ENCODE results near the gene TRPM8. TPM values are rescaled to one million over a fixed set of nuclear protein-coding genes. Genes with fewer than 3 reads are reported as not detected.

TRPM8 gene
- total RNA-seq, 2 donors from 2014 or later: 0.78 TPM; not detected in 1

DNA sequence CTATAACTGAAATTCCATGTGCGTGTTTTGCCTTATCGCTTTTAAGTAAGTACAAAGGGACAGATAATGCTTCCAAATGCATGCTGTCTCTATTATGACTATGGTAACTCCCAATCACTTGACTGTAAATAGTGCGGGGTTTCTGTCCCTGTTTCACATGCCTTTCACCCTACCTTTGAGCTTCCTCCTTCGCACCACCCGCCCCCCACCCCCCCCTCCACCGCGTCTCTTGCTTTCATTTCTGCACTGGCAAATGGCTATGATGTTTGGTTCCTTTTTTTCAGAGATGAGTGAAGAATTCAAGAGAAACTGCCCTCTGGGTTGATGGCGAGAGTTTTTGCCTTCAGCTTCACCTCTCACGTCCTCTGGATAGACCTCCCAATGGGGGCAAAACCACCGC is 108.3 kb downstream of the TRPM8 start:
- intact Hi-C loops (cut with DNase I): no loop called here
- H3K4me3 ChIP-seq: no peak overlapping the region
- ATAC-seq (no peak), DNase-seq (no peak)
- no peaks in the 10 kb centered on the region for H3K27me3 ChIP-seq
- 45 to 46% methylated on average over 10 of the region's 10 CpGs for whole genome bisulfite sequencing, 2 donors
- no peaks in the 10 kb centered on the region for H3K36me3 ChIP-seq (replicated peaks in 1 of 2; ENCODE audit: insufficient read depth in 1 of 2, low read depth in 2 of 2)
- H3K9me3 ChIP-seq: no peaks in the 10 kb centered on the region
- no peaks in the 10 kb centered on the region for H3K4me1 ChIP-seq
- H3K27ac ChIP-seq: no peak overlapping the region
- no peak for TF ChIP-seq POLR2A (IDR thresholded peaks at IDR 0.05)
- TF ChIP-seq, protein P1, sequence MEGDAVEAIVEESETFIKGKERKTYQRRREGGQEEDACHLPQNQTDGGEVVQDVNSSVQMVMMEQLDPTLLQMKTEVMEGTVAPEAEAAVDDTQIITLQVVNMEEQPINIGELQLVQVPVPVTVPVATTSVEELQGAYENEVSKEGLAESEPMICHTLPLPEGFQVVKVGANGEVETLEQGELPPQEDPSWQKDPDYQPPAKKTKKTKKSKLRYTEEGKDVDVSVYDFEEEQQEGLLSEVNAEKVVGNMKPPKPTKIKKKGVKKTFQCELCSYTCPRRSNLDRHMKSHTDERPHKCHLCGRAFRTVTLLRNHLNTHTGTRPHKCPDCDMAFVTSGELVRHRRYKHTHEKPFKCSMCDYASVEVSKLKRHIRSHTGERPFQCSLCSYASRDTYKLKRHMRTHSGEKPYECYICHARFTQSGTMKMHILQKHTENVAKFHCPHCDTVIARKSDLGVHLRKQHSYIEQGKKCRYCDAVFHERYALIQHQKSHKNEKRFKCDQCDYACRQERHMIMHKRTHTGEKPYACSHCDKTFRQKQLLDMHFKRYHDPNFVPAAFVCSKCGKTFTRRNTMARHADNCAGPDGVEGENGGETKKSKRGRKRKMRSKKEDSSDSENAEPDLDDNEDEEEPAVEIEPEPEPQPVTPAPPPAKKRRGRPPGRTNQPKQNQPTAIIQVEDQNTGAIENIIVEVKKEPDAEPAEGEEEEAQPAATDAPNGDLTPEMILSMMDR (IDR thresholded peaks at IDR 0.05): no peak

DNA sequence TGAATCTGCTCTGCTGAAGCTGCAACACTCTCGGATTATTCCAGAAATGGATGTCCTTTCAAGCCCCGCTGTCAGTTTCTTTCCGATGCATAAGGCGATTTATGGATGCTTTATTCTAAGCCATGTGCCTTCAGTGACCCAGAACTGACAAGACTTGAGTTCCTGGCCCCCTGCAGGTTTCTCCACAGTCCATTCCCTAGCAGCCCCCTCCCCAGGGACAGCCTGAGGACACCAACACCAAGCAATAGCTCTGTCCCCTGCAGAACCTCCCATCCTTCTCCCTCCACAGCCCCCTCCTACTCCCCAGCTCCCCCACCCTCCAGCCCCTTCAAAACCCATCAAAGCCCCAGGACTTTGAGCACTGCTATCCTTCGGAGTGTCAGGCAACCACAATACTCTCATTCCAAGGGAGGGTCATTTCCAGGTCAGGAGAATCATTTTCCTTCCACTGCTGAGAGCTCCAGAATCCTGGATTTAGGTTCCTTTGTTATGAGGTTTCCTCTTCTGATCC is 108.8 kb downstream of the TRPM8 start:
- intact Hi-C loops (cut with DNase I): no loop called here
- Histone ChIP-seq H3K27me3 (no peaks in the 10 kb centered on the region), H3K9me3 (no peaks in the 10 kb centered on the region), H3K4me1 (no peaks in the 10 kb centered on the region), H3K27ac (no peak overlapping the region), H3K36me3 (replicated peaks in 1 of 2; ENCODE audit: insufficient read depth in 1 of 2, low read depth in 2 of 2) (no peaks in the 10 kb centered on the region), H3K4me3 (no peak overlapping the region)
- ATAC-seq (no peak), DNase-seq (no peak)
- 55 to 60% methylated on average over 5 of the region's 5 CpGs for WGBS, 2 donors
- no peak for TF ChIP-seq POLR2A (IDR thresholded peaks at IDR 0.05)
- TF ChIP-seq, protein P1 (IDR thresholded peaks at IDR 0.05): no peak

DNA sequence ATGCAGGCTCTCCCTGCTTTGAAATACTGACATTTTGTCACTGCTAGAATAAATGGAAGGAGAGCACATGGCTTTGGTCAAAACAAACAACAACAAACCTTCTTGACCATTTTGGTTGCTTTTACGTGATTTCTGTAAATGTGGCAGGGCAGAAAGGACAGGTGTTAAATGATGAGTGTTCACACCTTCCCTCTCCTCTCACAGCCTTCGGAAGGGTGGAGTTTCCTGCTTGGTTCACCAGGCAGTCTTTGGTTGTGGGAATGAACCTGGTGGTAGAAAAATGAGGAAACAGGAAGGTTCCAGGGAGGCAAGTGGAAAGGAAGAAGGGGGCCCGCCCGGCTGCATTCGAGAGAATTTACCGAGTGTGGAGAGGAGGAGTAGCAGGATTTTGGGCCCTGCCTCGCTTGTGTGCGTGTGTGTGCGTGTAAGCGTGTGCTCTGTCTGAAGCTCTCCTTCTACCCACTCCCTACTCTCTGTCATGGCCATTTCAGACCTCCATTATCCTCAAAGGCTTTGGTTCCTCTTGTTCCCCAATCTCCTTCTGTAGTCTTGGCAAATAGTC is 109.6 kb downstream of the TRPM8 start:
- H3K4me3 ChIP-seq: no peak overlapping the region
- no peak for DNase-seq
- intact Hi-C loops (cut with DNase I): no loop called here
- WGBS, 2 donors: 69 to 79% methylated on average over 10 of the region's 10 CpGs
- TF ChIP-seq, protein P1 (IDR thresholded peaks at IDR 0.05): no peak
- no peak overlapping the region for H3K27ac ChIP-seq
- H3K9me3 ChIP-seq: no peaks in the 10 kb centered on the region
- ATAC-seq: no peak
- no peaks in the 10 kb centered on the region for H3K4me1 ChIP-seq
- no peaks in the 10 kb centered on the region for H3K27me3 ChIP-seq
- no peaks in the 10 kb centered on the region for H3K36me3 ChIP-seq (replicated peaks in 1 of 2; ENCODE audit: insufficient read depth in 1 of 2, low read depth in 2 of 2)

DNA sequence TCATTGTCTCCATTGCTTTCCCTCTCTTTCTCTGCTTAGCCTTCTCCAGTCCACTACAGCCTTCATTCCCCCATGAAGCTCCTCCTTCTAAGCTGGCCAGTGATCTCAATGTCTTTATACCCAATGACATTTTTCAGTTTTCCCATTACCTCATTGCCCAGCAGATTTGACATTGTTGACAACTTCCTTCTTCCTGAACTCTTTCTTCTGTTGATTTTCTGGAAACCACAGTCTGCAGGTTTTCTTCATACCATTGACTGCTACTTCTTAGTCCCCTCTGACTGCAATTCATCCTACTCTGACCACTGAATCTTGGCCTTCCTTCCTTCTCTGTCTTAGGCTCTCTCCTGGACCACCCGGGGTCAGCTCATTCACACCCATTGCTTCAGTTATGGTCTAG is 110.5 kb downstream of the TRPM8 start:
- Histone ChIP-seq H3K27ac (no peak overlapping the region), H3K27me3 (no peaks in the 10 kb centered on the region), H3K36me3 (replicated peaks in 1 of 2; ENCODE audit: insufficient read depth in 1 of 2, low read depth in 2 of 2) (no peaks in the 10 kb centered on the region), H3K9me3 (no peaks in the 10 kb centered on the region), H3K4me1 (no peaks in the 10 kb centered on the region), H3K4me3 (no peak overlapping the region)
- DNase-seq (no peak), ATAC-seq (no peak)
- intact Hi-C loops (cut with DNase I): no loop called here
- TF ChIP-seq, protein P1 (IDR thresholded peaks at IDR 0.05): no peak
- TF ChIP-seq POLR2A (IDR thresholded peaks at IDR 0.05): no peak
- WGBS, 2 donors: 71 to 72% methylated on average over 1 of the region's 1 CpG

DNA sequence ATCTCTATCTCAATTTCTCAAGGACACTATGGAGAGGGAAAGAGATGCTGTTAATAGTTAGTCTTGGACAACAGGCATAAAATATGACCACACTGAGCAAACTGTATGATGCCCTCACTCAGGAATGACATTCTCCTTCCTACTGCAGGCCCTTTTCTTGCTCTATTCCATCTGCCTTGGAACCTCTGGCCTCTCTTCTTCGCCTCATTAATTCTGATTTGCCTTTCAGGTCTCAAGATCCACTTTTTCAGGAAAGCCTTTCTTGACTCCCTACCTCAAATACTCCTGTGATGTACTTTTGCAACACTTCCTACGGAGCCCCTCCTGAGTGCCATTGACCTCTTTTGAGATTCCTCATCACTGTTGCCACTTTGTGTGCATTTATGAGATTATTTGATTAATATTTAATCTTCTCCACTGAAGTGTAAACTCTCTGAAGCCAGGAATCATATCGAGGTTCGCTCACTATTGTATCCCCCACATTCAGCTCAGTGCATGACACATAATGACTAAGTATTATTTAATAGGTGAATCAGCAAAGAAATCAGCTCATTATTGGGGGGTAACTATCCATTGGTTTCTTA is 112.1 kb downstream of the TRPM8 start:
- intact Hi-C loops (cut with DNase I): no loop called here
- no peak for TF ChIP-seq POLR2A (IDR thresholded peaks at IDR 0.05)
- TF ChIP-seq, protein P1 (IDR thresholded peaks at IDR 0.05): no peak
- no peaks in the 10 kb centered on the region for H3K4me1 ChIP-seq
- no peaks in the 10 kb centered on the region for H3K27me3 ChIP-seq
- no peak overlapping the region for H3K4me3 ChIP-seq
- DNase-seq: no peak
- no peak overlapping the region for H3K27ac ChIP-seq
- H3K9me3 ChIP-seq: no peaks in the 10 kb centered on the region
- H3K36me3 ChIP-seq (replicated peaks in 1 of 2; ENCODE audit: insufficient read depth in 1 of 2, low read depth in 2 of 2): no peaks in the 10 kb centered on the region
- no peak for ATAC-seq
- WGBS, 2 donors: 36 to 46% methylated on average over 4 of the region's 4 CpGs
